GM12891 (cell line): ENCODE measurements around the gene EXOC1.

Experiments used
- DNase-seq: peaks from one replicate; pipeline ENCODE4 v3.0.0; 2011; ENCODE audit warnings: low spot score; ENCODE audit not compliant: insufficient read length
- FAIRE-seq: peaks from 2 replicates; lab custom pipeline; 2011; peaks lifted over from hg19 to GRCh38; lab: Jason Lieb, UNC
- PAX5 ChIP-seq: IDR thresholded peaks from 2 replicates; pipeline ENCODE4 v1.6.1; 2011; ENCODE audit warnings: low read length, moderate library complexity, mild to moderate bottlenecking; ENCODE audit not compliant: insufficient read depth, severe bottlenecking
- POLR2A ChIP-seq: IDR thresholded peaks from 2 replicates; pipeline ENCODE4 v1.6.1; 2011; ENCODE audit warnings: low read depth, low read length, control low read depth
- POLR2AphosphoS5 ChIP-seq: IDR thresholded peaks from 2 replicates; pipeline ENCODE4 v1.6.1; 2011; ENCODE audit warnings: low read depth, low read length, control low read depth
- POU2F2 ChIP-seq: IDR thresholded peaks from 2 replicates; pipeline ENCODE4 v1.6.1; 2011; ENCODE audit warnings: low read depth, mild to moderate bottlenecking, control low read depth, low read length, moderate library complexity
- SPI1 ChIP-seq: IDR thresholded peaks from 2 replicates; pipeline ENCODE4 v1.6.1; 2011; ENCODE audit warnings: low read depth, low read length, control low read depth
- TAF1 ChIP-seq: IDR thresholded peaks from 2 replicates; pipeline ENCODE4 v1.6.1; 2011; ENCODE audit warnings: low read depth, low read length, control low read depth

The EXOC1 gene

DNA sequence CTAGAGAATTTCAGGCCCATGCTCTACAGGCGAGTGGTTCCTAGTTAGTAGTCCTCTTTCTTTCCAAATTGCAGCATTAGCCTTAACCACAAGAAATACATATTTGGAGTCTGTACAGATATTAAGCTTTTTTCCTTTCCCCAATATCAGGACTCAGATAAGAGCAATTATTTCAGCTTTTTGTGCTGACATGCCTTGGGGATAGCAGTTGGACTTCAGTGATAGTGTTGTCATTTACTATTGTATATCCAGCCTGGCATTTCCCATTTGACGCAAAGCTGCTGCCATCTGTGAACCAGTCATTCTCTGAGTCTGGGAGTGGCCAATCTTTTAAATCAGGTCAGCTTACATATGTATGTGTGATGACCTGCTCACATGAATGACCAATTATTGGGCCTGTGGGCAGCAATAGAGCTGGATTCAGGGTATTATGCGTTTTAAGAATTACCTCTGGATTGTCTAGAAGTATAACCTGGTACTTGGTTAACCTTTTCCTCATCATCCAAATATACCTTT is 88.5 kb downstream of the EXOC1 start:
- no peak for DNase-seq
- no peak for FAIRE-seq
- TF ChIP-seq SPI1 (no peak), PAX5 (no peak), TAF1 (no peak), POU2F2 (no peak), POLR2A (no peak), POLR2AphosphoS5 (no peak)

DNA sequence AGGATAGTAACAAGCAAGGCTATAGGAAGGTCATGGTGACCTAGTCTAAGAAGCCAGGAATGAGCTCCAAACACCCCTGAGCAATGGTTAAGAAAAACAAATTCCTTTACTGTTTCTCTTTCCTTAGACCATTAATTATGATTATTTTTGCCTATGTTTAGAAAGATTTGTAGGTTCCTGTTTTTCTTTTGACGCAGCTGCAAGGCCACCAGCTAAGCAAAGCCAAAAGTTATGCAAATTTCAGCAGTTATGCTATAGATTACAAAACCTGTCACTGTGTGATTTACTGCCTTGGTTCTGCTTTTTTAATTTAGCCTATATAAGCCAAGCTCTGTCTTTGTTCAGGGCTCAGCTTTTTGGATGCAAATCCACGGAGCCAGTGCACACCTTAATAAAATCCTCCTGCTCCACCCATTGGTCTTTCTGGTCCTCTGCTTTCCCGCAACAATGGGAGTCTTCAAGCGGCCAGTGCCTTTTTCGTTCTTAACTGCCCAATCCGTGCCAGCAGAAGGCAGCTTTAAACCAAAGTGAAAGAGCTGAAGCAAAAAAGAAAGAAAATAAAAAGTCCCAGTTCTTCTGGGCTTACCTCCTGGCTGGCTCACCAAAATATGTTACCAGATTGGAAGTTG is 93.9 kb downstream of the EXOC1 start:
- DNase-seq, result no peak
- FAIRE-seq, result peak; percentile 63
- peak; percentile 70; the same call in 1 of the 2 replicates for TF ChIP-seq POU2F2
- TF ChIP-seq PAX5, result no peak

DNA sequence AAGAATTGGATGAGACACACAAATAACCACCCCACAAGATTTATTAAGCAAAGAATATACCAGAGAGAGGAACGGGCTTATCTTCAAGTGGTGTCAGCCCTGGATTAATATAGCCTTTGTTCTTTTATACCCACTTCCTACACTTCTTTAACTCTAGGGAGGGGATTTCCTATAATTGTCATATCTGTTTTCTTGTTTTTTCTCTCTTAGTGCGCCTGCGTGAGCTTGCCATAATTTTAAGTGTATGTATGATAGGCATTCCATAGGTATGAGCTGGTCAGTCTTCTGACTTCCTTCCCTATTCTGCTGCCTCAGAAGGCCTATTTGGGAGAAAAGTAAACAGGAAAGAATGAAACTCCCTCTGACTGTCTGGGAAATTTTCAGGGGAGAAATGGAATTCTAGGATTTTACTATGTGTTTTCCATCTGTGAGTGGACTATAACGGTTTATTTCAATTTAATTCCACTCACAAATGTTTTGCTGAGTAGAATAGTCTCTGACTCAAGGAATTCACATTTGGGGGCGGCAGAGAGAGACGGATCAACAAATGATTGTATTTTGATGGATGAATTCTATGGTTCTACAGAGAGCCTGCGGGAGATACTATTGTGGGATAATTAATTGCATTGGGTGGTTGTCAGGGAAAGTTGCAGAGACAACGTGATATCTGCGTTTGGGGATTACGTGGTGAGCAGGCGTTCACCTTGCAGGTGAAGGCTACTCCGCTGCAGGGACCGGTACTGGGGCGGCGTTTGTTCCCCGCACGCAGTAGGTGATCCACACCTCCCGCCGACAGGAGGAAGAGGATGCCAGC is 94.7 kb downstream of the EXOC1 start:
- TF ChIP-seq POU2F2, result no peak
- TF ChIP-seq POLR2A, result peak; percentile 66; the same call in 1 of the 2 replicates
- peak; percentile 52 for TF ChIP-seq SPI1
- DNase-seq, result no peak
- no peak for FAIRE-seq

DNA sequence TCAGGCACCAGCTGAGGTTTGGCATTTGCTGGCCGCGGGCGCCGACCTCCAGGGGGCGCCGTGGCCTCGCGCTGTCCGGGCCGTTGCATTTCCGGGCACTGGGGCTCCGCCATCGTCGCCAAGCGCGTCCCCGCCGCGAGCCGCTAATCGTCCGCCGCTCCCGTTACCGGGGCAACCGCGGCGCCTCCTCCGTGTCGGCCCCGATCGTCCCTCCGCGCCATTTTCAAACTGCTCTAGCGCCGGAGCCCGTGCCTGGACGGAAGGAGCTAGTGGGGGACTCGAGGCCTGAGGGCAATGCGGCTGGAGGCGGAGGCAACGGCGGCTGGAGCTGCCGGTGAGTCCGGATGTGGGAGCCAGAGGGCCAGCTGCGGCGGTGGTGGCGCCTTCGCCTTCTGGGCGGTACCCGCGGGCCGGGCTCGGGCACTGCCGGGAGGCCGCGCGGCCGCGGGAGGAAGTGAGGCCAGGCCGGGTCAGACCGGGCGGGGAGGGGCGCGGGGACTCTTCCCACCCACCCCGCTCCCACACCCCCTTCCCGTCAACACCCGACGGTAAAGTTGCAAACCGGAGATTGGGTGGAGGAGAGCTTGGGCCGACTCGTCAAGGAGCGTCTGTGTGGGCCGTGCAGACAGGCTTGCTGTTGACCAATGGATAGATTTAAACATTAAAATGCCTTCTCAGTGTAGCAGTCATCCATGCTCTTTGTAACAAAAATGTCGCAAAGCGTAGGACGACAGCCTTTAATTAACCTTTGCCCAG is 95.5 kb downstream of the EXOC1 start, which contains the start of gene CEP135:
CEP135 (plus strand) TSS at position 220 of the 756 bp plus-strand sequence. CDS start 3,186 bp downstream, outside the sequence.
- TF ChIP-seq TAF1, result peak; percentile 19; the same call in 1 of the 2 replicates
- peak; percentile 62 for TF ChIP-seq POLR2AphosphoS5
- TF ChIP-seq PAX5, result peak; percentile 29
- no peak for TF ChIP-seq POLR2A
- peak; percentile 58 for TF ChIP-seq SPI1
- peak; percentile 12; the same call in 1 of the 2 replicates for TF ChIP-seq POU2F2
- peak; percentile 72 for DNase-seq
- peak; percentile 99 for FAIRE-seq

DNA sequence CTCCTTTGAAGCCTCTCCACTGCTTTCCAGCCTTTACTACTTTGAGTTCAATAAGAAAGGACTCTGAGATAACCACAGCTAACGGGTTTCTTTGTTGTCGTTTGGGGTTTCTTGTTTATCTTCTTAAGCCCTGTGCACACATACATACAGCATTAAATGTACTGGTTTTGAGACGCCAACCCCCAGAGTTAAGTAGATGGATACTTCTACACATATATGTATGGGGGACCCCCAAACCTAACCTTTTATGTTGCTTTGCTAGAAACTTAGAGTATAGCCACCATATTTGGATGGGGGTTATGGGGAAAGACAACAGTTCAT is 96.0 kb downstream of the EXOC1 start:
- TF ChIP-seq SPI1 (no peak), POLR2A (no peak), POLR2AphosphoS5 (no peak), PAX5 (no peak), POU2F2 (no peak), TAF1 (no peak)
- no peak for FAIRE-seq
- DNase-seq, result no peak

DNA sequence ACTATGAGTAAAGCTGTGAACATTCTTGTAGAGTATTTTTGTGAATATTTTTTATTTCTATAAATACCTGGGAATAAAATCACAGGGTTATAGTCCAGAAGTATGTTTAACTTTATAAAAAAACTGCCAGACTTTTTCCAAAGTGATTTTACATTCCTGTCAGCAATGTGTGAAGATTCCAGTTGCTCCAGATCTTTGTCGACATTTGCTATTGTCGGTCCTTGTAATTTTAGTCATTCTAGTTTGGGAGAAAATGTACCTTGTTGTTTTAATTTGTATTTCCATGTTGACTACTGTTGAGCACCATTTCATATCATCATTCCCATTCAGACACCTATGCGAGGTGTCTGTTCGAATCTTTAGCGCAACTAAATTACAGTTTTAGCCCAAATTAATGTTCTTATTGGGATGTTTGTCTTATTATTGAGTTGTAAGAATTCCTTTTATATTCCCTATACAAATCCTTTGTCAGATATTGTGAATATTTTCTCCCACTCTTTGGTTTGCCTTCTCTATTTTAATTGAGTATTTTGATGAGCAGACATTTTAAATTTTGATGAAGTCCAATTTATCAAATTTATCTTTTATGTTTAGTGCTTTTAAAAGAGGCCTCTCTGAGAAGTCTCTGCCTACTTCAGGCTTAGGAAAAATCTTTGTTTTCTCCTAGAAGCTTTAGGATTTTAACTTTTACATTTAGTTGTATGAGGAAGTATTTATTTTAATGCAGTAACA is 97.9 kb downstream of the EXOC1 start:
- TF ChIP-seq PAX5, result no peak
- TF ChIP-seq POU2F2, result no peak
- TF ChIP-seq POLR2A, result no peak
- no peak for TF ChIP-seq SPI1
- no peak for TF ChIP-seq POLR2AphosphoS5
- TF ChIP-seq TAF1, result no peak
- no peak for DNase-seq
- FAIRE-seq, result no peak
